IPS-NIHi11 (cell line): Measurements from ENCODE around the gene CISD1.

Source experiments
- DNase-seq: peaks from one replicate; pipeline ENCODE4 v3.0.0; 2012; ENCODE audit warnings: mixed read lengths, low spot score

The CISD1 gene

GRCh38 chr10:58266003-58266825 lies 2.7 kb upstream of the CISD1 start:
- DNase-seq: no peak

- DNase-seq: peak; percentile 23
Observed at GRCh38 chr10:58266826-58267712, 1.9 kb upstream of the CISD1 start.

GRCh38 chr10:58267713-58268453 lies 1.1 kb upstream of the CISD1 start, which contains the start of gene IPMK:
Gene IPMK, minus strand, starts transcription at chr10:58267894. Its CDS starts 283 bp downstream, at chr10:58267611.
- peak; percentile 80 for DNase-seq

GRCh38 chr10:58268454-58268945 lies 462 bp upstream of the CISD1 start:
- DNase-seq: no peak

GRCh38 chr10:58269782-58270290 lies 874 bp downstream of the CISD1 start:
- DNase-seq: no peak

GRCh38 chr10:58275261-58275660 lies 6.3 kb downstream of the CISD1 start:
- no peak for DNase-seq

GRCh38 chr10:58275908-58276307 lies 6.9 kb downstream of the CISD1 start:
- no peak for DNase-seq

- no peak for DNase-seq
Observed at GRCh38 chr10:58278274-58278961, 9.5 kb downstream of the CISD1 start.

- DNase-seq: no peak
Observed at GRCh38 chr10:58278962-58279307, 10.0 kb downstream of the CISD1 start.

GRCh38 chr10:58280477-58280876 lies 11.5 kb downstream of the CISD1 start:
- no peak for DNase-seq

GRCh38 chr10:58281092-58281752 lies 12.3 kb downstream of the CISD1 start:
- no peak for DNase-seq

- DNase-seq: no peak
Observed at GRCh38 chr10:58282615-58283014, 13.7 kb downstream of the CISD1 start.

- DNase-seq: peak; percentile 23
Observed at GRCh38 chr10:58291538-58292174, 22.7 kb downstream of the CISD1 start.

- DNase-seq: no peak
Observed at GRCh38 chr10:58293989-58294388, 25.0 kb downstream of the CISD1 start.

GRCh38 chr10:58299580-58299979 lies 30.6 kb downstream of the CISD1 start:
- peak; percentile 62 for DNase-seq

- DNase-seq: no peak
Observed at GRCh38 chr10:58300676-58301075, 31.7 kb downstream of the CISD1 start.

- no peak for DNase-seq
Observed at GRCh38 chr10:58302254-58302653, 33.3 kb downstream of the CISD1 start.

- no peak for DNase-seq
Observed at GRCh38 chr10:58304099-58304633, 35.2 kb downstream of the CISD1 start.

GRCh38 chr10:58305821-58306220 lies 36.9 kb downstream of the CISD1 start:
- no peak for DNase-seq

GRCh38 chr10:58307676-58308075 lies 38.7 kb downstream of the CISD1 start:
- DNase-seq: no peak
